Glutamatergic neuron (in vitro differentiated cells): ENCODE results near the gene RGS18. TPM values are rescaled to one million over a fixed set of nuclear protein-coding genes. Genes with fewer than 3 reads are reported as not detected.
"Not testable (repeated sequence)": the region's sequence is repeated elsewhere in the genome, so short reads cannot be mapped to it uniquely, and the experiment has no call there.

ENCODE experiments used
- DNase-seq: peaks from one replicate; pipeline ENCODE4 v3.0.0; 2022
- H3K27ac Mint-ChIP-seq: one replicate; pipeline ENCODE4 v1.8.0; 2020; ENCODE audit warnings: mild to moderate bottlenecking, mixed read lengths, inconsistent platforms; ENCODE audit not compliant: unreplicated experiment
- H3K27me3 Mint-ChIP-seq: one replicate; pipeline ENCODE4 v1.8.0; 2020; ENCODE audit warnings: mild to moderate bottlenecking, moderate library complexity, mixed read lengths, inconsistent platforms; ENCODE audit not compliant: unreplicated experiment
- H3K36me3 Mint-ChIP-seq: one replicate; pipeline ENCODE4 v1.8.0; 2020; ENCODE audit warnings: mild to moderate bottlenecking, mixed read lengths, inconsistent platforms; ENCODE audit not compliant: unreplicated experiment
- H3K4me1 Mint-ChIP-seq: one replicate; pipeline ENCODE4 v1.8.0; 2020; ENCODE audit warnings: mild to moderate bottlenecking, low read depth, mixed read lengths, inconsistent platforms; ENCODE audit not compliant: unreplicated experiment
- H3K4me3 Mint-ChIP-seq: one replicate; pipeline ENCODE4 v1.8.0; 2020; ENCODE audit warnings: mild to moderate bottlenecking, mixed read lengths, inconsistent platforms; ENCODE audit not compliant: unreplicated experiment
- H3K9me3 Mint-ChIP-seq: one replicate; pipeline ENCODE4 v1.8.0; 2020; ENCODE audit warnings: mild to moderate bottlenecking, moderate library complexity, mixed read lengths, inconsistent platforms; ENCODE audit not compliant: unreplicated experiment
- total RNA-seq: library from RNA; stranded (reverse); fragmentation: NEBNext Ultra II Directional; extraction: Animal tissue kit (Norgen Biotek cat#: 25700); gene quantifications from one replicate; pipeline ENCODE4 v1.2.1, GENCODE V29; 2021; ENCODE audit not compliant: unreplicated experiment
- TF ChIP-seq, protein P1 (sequence below): fragments of 200-600 bp; sonication (generic); IDR thresholded peaks from one replicate; pipeline ENCODE4 v1.5.0; 2021; ENCODE audit not compliant: partially characterized antibody, unreplicated experiment

The RGS18 gene
- total RNA-seq, 1 donor from 2014 or later = not detected

DNA sequence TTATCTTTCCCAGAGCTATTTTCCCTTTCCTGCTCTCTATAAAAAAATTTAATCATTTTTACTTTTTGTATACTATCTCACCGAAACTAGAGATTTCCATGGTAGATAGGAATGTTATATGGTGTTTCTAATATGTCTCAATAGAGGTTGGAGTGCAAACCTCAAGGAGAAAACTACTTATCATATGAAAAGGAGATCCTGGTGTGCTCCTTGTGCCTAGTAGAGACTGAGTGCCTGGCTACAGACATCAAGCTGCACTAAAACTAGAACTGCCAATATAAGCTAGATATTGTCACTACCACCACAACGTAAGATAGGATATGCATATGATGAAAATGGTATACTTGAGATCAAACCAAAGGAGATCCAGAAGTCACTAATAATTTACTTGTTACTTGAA, 67.0 kb downstream of the RGS18 start:
- TF ChIP-seq, protein P1, sequence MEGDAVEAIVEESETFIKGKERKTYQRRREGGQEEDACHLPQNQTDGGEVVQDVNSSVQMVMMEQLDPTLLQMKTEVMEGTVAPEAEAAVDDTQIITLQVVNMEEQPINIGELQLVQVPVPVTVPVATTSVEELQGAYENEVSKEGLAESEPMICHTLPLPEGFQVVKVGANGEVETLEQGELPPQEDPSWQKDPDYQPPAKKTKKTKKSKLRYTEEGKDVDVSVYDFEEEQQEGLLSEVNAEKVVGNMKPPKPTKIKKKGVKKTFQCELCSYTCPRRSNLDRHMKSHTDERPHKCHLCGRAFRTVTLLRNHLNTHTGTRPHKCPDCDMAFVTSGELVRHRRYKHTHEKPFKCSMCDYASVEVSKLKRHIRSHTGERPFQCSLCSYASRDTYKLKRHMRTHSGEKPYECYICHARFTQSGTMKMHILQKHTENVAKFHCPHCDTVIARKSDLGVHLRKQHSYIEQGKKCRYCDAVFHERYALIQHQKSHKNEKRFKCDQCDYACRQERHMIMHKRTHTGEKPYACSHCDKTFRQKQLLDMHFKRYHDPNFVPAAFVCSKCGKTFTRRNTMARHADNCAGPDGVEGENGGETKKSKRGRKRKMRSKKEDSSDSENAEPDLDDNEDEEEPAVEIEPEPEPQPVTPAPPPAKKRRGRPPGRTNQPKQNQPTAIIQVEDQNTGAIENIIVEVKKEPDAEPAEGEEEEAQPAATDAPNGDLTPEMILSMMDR = no peak
- Mint-ChIP-seq H3K4me3 (no peak overlapping the region), H3K27ac (no peak overlapping the region), H3K27me3 (no peaks in the 10 kb centered on the region), H3K9me3 (no peaks in the 10 kb centered on the region), H3K36me3 (no peaks in the 10 kb centered on the region), H3K4me1 (no peaks in the 10 kb centered on the region)
- no peak for DNase-seq

DNA sequence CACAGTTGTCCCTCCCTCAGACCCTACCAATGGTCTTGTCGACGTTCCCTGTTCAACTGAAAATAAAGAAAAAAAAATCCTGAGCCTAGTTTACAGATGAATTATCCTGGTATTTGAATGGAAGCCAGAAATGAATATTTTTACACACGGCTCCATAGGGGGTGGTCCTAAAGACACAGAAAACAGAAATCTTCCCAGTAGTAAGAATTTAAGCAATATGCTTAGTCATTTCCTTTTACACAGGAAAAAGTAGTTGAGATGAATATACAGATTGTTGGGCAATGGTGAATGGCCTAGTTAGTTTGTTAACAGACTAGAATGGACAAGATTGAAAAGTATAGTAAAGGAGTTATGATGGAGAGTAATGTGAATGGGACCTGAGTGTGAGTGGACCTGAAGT, 67.4 kb downstream of the RGS18 start:
- no peak overlapping the region for H3K4me3 Mint-ChIP-seq
- no peak overlapping the region for H3K27ac Mint-ChIP-seq
- no peaks in the 10 kb centered on the region for H3K9me3 Mint-ChIP-seq
- H3K4me1 Mint-ChIP-seq = no peaks in the 10 kb centered on the region
- no peaks in the 10 kb centered on the region for H3K36me3 Mint-ChIP-seq
- H3K27me3 Mint-ChIP-seq = no peaks in the 10 kb centered on the region
- TF ChIP-seq, protein P1 = no peak
- DNase-seq = no peak

DNA sequence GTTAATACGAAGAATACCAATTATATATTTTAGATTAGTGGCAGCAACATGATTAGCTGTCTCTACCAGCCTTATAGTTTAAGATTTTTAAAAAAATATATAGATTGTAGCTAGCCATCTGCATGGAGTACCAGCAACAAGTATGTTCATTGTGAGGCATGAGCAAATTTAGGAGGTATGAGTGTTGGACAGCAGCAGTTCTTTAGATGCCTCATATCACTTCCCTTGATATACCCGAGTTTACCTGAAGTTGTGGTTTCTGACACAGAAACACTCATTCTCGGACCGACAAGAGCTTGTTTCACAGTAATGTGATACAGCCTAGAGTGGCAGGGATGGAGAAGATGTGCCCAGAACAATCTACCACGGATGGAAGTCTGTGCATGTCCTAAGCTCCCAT, 69.1 kb downstream of the RGS18 start:
- H3K4me1 Mint-ChIP-seq = no peaks in the 10 kb centered on the region
- no peak overlapping the region for H3K4me3 Mint-ChIP-seq
- no peaks in the 10 kb centered on the region for H3K27me3 Mint-ChIP-seq
- no peaks in the 10 kb centered on the region for H3K9me3 Mint-ChIP-seq
- no peak for DNase-seq
- TF ChIP-seq, protein P1 = no peak
- H3K27ac Mint-ChIP-seq = no peak overlapping the region
- H3K36me3 Mint-ChIP-seq = no peaks in the 10 kb centered on the region

DNA sequence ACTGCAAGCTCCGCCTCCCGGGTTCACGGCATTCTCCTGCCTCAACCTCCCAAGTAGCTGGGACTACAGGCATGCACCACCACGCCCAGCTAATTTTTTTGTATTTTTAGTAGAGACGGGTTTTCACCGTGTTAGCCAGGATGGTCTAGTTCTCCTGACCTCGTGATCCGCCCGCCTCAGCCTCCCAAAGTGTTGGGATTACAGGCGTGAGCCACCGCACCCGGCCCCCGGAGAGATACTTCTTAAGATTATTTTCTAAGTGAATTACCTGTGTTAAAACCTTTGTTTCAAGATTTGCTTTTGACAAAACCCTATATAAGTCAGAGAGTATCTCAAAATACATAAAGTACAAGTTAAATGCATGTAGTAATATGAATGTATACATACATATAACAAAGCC, 69.7 kb downstream of the RGS18 start:
- H3K9me3 Mint-ChIP-seq, DNase-seq, H3K27ac Mint-ChIP-seq, H3K36me3 Mint-ChIP-seq, H3K4me3 Mint-ChIP-seq, H3K27me3 Mint-ChIP-seq, H3K4me1 Mint-ChIP-seq: not testable (repeated sequence)

DNA sequence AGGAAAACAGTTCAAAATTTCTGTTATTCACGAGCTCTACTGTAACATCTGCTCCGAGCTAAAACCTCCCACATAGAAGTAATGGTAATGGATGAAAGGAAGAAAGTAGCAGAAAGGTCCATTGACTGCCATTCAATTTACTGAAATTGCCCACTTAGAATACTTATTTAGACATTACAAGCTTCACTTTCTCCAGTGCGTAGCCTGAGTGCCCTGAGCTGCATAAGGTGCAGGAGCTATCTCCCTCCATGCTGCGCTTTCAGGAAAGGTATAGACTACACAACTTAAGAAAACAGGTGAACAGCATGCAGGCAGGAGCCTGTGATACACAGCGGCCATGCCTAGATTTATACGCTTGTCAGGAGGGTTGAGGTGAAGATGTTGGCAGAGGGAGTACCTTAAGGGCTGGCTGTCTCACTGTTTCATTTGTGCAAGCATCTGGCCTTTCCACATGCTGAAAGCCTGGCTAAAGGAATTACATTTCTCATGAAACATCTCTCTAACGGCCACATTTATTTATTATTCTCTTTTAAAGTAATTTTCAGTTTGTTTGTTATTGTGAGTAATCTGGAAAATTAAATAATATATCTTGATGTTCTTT, 74.7 kb downstream of the RGS18 start:
- Mint-ChIP-seq H3K27me3 (no peaks in the 10 kb centered on the region), H3K36me3 (no peaks in the 10 kb centered on the region), H3K9me3 (no peaks in the 10 kb centered on the region), H3K4me3 (no peak overlapping the region), H3K4me1 (no peaks in the 10 kb centered on the region), H3K27ac (no peak overlapping the region)
- no peak for DNase-seq
- TF ChIP-seq, protein P1 = no peak
